Panc1 (cell line): ENCODE measurements around the gene OSER1.

Source experiments
- POLR2AphosphoS5 ChIP-seq: IDR thresholded peaks from 2 replicates; pipeline ENCODE4 v1.6.1; 2012; ENCODE audit warnings: mild to moderate bottlenecking, low read depth, low read length, moderate library complexity
- TF ChIP-seq, protein P1 (sequence below): fragments of 450-650 bp; IDR thresholded peaks from 2 replicates; pipeline ENCODE4 v1.5.1; 2017; ENCODE audit warnings: mild to moderate bottlenecking

DNA sequence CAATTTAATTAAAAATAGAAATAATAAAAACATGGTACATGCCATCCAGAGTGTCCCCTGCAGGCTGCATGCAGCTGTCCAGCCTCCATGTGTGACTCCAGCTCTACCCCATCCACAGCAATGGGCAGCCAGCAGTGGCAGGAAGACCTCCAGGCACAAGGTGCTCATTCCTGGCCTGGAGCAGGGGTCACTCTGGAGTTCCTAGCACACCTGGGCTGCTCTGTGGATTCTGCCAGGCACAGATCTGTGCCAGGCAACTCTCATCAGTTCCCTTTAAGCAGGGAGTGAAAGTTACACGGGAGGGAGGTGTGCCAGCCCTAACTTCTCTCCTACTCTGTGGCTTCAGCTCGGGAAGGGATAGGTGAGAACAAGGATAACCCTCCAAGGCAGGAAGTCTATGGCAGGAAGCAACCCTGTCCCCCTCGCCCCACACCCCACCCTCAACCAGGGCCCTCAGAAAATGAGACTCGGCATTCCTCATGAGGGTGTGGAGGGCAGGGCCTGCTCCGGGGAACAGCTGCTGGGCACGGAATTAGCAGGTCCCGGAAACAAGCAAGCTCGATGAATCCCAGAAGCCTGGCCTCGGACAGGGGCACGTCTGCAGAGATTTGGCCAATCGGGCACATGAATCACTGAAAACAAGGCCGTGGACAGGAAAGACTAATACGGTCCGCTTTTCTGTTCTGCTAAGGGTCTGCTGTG, 33.6 kb downstream of the OSER1 start:
- TF ChIP-seq POLR2AphosphoS5: no peak
- TF ChIP-seq, protein P1, sequence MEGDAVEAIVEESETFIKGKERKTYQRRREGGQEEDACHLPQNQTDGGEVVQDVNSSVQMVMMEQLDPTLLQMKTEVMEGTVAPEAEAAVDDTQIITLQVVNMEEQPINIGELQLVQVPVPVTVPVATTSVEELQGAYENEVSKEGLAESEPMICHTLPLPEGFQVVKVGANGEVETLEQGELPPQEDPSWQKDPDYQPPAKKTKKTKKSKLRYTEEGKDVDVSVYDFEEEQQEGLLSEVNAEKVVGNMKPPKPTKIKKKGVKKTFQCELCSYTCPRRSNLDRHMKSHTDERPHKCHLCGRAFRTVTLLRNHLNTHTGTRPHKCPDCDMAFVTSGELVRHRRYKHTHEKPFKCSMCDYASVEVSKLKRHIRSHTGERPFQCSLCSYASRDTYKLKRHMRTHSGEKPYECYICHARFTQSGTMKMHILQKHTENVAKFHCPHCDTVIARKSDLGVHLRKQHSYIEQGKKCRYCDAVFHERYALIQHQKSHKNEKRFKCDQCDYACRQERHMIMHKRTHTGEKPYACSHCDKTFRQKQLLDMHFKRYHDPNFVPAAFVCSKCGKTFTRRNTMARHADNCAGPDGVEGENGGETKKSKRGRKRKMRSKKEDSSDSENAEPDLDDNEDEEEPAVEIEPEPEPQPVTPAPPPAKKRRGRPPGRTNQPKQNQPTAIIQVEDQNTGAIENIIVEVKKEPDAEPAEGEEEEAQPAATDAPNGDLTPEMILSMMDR: no peak
